GM18511 (cell line): Measurements from ENCODE around the gene GDE1.

Experiments used
- ATAC-seq: cut with Tn5 transposase; IDR thresholded peaks from one replicate; pipeline ENCODE4 v1.9.1; 2021; ENCODE audit warnings: mild to moderate bottlenecking, moderate library complexity; ENCODE audit not compliant: unreplicated experiment

The GDE1 gene

DNA sequence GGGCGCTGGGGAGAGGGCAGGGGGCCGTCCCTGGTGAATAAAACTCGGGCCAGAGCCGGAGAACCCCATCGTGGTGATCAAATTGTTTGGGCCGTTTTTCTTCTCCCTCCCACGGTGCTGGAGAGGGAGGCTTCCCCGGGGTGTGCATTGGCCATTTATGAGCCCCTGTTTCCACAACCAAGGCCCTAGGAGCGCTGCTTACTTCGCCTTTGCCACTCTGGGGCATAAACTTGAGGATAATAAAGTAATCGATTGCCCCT, 2.4 kb upstream of the GDE1 start:
- ATAC-seq = no peak

DNA sequence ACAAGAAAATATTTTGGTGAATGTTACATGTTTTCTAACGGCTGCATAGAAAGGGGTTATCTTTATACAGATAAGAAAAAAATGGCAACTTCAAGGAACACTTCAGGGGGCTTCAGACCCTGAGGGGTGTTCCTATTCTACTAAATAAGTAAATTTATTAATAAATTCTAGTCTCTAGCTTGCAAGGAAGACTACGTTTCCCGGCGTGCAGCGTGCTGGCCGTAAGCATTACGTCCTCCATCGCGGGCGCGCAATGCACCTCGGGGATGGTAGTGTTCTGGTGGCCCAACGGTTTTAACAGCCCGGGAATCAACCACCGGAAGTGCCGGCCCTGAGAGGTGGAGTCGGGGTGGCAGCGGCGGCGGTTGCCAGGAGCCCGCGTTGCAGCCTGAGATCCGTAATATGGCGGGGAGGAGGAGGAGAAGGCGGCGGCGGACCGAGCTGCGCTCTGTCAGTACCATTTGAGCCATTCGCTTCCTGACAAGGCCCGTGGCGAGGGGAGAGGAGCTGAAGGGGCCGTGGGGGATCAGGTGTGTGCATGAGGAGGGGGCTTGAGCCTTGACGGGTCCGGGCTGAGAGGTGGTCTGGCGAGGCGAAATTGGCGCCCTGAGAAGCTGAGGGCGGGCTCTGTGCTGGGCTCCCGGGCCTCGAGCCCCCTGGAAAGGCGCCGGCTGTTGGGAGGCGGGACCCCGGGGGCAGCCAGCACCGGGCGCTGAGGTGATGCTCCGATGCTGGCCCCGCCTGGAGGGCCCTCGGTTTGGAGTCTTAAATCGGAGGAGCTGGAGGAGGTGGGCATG, 1.9 kb upstream of the GDE1 start, which contains the start of gene CCP110:
TSS of gene CCP110 (plus strand) at position 384 of the 797 bp plus-strand sequence. CDS start 3,940 bp downstream, outside the sequence.
- peak; percentile 78 for ATAC-seq

DNA sequence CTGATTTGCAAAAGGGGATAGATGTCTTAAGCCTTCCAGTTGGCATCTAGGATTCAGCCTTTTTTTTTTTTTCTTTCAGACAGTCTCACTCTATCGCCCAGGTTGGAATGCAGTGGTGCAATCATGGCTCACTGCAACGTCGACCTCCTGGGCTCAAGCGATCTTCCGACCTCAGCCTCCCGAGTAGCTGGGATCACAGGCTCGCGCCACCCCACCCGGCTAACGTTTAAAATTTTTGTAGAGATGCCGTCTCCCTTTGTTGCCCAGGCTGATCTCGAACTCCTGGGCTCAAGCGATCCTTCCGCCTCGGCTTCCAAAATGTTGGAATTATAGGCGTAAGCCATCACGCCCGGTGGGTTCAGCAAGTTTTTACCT, 1.3 kb upstream of the GDE1 start:
- no peak for ATAC-seq

- ATAC-seq = no peak
These were observed 862 bp upstream of the GDE1 start for GRCh38 chr16:19522760-19523159.

- no peak for ATAC-seq
These were observed 467 bp upstream of the GDE1 start for GRCh38 chr16:19522397-19522732.

GRCh38 chr16:19520861-19521331, 1.0 kb downstream of the GDE1 start:
- ATAC-seq = no peak

DNA sequence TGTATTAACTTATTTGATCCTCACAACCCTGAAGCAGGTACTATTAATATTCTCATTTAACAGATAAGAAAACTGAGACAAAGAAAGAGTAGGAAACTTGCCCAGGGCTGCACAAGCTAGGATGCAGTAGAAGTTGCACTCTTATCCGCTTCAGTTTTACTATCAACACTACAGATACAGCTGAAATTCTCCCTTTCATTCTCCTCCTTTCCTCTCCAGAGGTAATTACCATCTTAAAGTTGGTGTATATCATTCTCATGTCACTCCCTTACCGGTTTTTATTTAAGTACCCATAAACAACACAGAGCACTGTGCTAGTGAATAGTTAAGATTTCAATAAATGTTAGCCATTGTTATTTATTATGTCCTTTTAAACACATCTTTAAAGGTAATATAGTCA, 3.5 kb downstream of the GDE1 start:
- ATAC-seq = no peak

GRCh38 chr16:19517424-19518089, 4.3 kb downstream of the GDE1 start:
- no peak for ATAC-seq

DNA sequence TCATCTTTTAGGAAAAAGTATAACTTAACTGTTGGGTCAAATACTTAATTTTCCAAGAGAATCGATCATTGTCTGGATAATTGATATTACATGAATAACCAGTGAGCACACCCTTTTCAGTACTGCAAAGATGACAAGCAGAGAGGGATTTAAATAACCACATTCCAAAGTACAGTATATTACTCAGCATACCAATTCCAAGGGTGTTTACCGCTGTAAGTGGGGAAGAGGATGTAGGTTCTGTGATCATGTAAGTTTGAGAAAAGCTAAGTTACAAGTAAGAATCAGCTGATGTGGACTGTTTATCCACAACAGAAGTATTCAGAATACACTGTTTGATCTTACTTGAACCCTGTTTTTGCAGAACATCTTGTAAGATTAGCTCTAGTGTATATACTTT, 6.1 kb downstream of the GDE1 start:
- no peak for ATAC-seq

GRCh38 chr16:19513377-19514053, 8.4 kb downstream of the GDE1 start:
- ATAC-seq = no peak

DNA sequence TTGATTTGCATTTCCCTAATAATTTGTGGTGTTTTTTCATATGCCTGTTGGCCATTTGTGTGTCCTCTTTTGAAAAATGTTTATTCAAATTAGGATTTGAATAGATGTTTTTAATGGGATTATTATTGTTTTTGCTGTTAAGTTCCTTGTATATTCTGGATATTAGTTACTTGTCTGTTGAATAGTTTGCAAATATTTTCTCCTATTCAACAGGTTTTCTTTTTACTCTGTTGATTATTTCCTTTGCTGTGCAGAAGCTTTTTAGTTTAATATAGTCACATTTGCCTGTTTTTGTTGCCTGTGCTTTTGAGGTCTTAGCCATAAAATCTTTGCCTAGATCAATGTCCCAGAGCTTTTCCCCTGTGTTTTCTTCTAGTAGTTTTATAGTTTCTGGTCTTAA, 9.6 kb downstream of the GDE1 start:
- ATAC-seq = no peak

- no peak for ATAC-seq
These were observed 14.0 kb downstream of the GDE1 start for GRCh38 chr16:19507867-19508266.

DNA sequence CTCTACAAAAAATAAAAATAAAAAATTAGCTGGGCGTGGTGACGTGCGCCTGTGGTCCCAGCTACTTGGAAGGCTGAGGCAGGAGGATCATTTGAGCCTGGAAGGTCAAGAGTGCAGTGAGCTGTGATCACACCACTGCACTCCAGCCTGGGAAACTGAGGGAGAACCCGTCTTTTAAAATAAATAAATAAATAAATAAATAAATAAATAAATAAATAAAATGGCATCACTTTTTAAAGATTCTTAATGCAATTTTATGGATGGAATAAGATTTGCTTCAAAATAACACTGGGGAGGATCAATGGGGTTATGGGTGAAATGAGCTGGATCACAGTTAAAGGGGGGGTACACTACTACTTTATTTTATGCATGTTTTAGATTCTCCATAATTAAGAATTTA, 14.9 kb downstream of the GDE1 start:
- no peak for ATAC-seq

- ATAC-seq = no peak
These were observed 16.1 kb downstream of the GDE1 start for GRCh38 chr16:19505600-19506303.

DNA sequence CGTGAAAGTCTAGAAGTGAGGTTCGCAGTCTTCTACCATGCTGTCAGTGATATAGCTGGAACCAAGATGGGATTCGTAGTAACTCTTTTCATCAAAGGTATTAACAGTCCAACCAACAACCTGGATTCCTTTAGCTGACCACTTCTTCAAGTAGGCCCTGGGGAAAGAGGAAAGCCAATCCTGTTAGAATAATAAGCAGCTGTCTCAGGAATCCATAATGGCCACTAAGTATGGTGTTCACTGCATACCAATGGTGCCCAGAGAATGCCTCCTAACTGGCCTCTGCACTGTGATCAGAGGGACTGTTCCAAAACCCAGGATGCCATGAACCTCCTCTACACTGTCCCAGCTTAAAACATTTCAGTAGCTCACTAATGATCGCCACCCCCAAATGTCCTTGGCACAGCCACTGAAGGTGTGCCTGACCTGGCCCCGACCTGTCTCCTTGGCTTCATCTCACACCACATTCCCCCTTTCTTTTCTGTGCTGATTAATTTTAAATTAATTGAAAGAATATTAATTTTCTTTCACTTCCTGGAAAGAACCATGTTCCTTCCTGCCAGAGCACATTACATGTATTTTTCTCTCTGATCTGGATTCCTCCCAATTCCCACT, 18.3 kb downstream of the GDE1 start:
- no peak for ATAC-seq

GRCh38 chr16:19502395-19503131, 19.3 kb downstream of the GDE1 start:
- ATAC-seq = no peak

DNA sequence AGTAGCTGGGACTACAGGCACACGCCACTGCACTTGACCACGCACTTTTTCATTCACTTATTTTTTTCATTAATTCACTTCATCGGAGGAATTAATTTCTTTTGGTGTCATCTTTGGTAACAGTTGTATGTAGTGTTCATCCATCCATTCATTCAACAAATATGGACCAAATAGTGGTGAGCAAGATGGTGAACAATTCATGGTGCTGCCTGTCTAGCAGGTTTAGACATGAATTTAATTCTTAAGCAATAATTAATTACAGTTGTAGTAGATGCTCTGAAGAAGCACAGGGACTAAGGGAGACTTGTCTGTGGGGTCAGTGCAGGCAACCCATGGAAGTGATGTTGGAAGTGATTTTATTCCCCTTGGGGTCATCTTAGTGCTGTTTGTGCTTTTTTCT, 22.4 kb downstream of the GDE1 start:
- ATAC-seq = no peak

DNA sequence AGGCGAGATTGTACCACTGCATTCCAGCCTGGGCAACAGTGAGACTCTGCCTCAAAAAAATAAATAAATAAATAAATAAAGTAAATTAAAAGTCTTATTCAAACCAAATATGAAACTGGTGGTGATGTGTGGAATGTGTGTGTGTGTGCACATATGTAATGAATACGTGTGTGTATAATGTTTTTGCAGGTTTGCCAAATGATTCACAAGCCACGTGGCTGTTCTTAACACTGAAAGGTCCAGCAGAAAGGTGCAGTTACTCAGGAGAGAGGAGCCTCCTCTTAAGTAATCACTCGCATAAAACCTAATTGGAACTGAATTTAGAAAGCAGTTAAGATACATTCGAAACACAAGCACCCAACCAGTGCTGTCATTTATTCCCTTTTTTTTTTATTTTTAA, 22.9 kb downstream of the GDE1 start:
- ATAC-seq = no peak

- no peak for ATAC-seq
These were observed 24.7 kb downstream of the GDE1 start for GRCh38 chr16:19497176-19497575.

- ATAC-seq = no peak
These were observed 31.3 kb downstream of the GDE1 start for GRCh38 chr16:19490619-19491018.
